ENCODE measurements around the gene ODAD3. TPM values are rescaled to one million over a fixed set of nuclear protein-coding genes. Genes with fewer than 3 reads are reported as not detected.

ODAD3 gene
- total and polyA plus RNA-seq, 2 of the 13 experiments (the other 11 are each of a cell fraction or from before 2014, with no cell fraction given), result 0.04 to 0.08 TPM

DNA sequence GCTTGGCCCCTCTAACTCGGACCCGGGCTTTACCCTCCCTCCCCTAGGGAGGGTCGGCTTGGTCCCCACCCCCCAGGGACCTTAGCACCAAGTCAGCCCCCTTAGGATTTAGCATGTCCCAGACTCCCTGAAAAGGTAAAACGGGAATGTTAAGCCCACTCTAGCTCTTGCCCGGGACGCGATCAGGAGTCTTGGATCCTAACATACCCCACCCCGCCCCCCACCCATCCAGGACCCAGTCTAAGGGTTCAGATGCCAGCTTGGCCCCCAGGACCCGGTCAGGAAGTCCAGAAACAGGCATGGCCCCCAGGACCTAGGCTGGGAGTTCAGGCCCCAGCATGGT, 51.2 kb downstream of the ODAD3 start (continued):
- TF ChIP-seq, protein P1, sequence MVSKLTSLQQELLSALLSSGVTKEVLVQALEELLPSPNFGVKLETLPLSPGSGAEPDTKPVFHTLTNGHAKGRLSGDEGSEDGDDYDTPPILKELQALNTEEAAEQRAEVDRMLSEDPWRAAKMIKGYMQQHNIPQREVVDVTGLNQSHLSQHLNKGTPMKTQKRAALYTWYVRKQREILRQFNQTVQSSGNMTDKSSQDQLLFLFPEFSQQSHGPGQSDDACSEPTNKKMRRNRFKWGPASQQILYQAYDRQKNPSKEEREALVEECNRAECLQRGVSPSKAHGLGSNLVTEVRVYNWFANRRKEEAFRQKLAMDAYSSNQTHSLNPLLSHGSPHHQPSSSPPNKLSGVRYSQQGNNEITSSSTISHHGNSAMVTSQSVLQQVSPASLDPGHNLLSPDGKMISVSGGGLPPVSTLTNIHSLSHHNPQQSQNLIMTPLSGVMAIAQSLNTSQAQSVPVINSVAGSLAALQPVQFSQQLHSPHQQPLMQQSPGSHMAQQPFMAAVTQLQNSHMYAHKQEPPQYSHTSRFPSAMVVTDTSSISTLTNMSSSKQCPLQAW (CRISPR knock-in tag; IDR thresholded peaks at IDR 0.05), result 0 out of 2 replicates have a peak, but pooled peaks have one; percentile 10
- TF ChIP-seq, protein P2, sequence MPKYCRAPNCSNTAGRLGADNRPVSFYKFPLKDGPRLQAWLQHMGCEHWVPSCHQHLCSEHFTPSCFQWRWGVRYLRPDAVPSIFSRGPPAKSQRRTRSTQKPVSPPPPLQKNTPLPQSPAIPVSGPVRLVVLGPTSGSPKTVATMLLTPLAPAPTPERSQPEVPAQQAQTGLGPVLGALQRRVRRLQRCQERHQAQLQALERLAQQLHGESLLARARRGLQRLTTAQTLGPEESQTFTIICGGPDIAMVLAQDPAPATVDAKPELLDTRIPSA (CRISPR knock-in tag; IDR thresholded peaks at IDR 0.05; ENCODE audit: borderline replicate concordance), result no peak
- TF ChIP-seq ZNF12 (CRISPR knock-in tag; IDR thresholded peaks at IDR 0.05) (no peak), ZNF446 (CRISPR knock-in tag; IDR thresholded peaks at IDR 0.05) (no peak), NR1H2 (CRISPR knock-in tag; IDR thresholded peaks at IDR 0.05; ENCODE audit: borderline replicate concordance, low read depth) (no peak), PRPF4 (IDR thresholded peaks at IDR 0.05; ENCODE audit: low read depth, low read length, poor library complexity, severe bottlenecking) (no peak), SYNCRIP (IDR thresholded peaks at IDR 0.05; ENCODE audit: insufficient read depth, low read depth, low read length) (no peak), ZSCAN22 (CRISPR knock-in tag; IDR thresholded peaks at IDR 0.05) (no peak), ZFP82 (CRISPR knock-in tag; IDR thresholded peaks at IDR 0.05; ENCODE audit: borderline replicate concordance) (no peak), ATF7-NPFF (CRISPR knock-in tag; IDR thresholded peaks at IDR 0.05; ENCODE audit: low read depth) (no peak), SOX6 (IDR thresholded peaks at IDR 0.05) (no peak), SOX6 (CRISPR knock-in tag; IDR thresholded peaks at IDR 0.05) (no peak), DMAP1 (CRISPR knock-in tag; IDR thresholded peaks at IDR 0.05) (no peak), BRD4 (CRISPR knock-in tag; IDR thresholded peaks at IDR 0.05) (no peak), MAFF (IDR thresholded peaks at IDR 0.05; ENCODE audit: low read depth, low read length) (no peak)
- TF ChIP-seq, protein P3, sequence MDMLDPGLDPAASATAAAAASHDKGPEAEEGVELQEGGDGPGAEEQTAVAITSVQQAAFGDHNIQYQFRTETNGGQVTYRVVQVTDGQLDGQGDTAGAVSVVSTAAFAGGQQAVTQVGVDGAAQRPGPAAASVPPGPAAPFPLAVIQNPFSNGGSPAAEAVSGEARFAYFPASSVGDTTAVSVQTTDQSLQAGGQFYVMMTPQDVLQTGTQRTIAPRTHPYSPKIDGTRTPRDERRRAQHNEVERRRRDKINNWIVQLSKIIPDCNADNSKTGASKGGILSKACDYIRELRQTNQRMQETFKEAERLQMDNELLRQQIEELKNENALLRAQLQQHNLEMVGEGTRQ (IDR thresholded peaks at IDR 0.05; ENCODE audit: low read depth, low read length), result no peak
- TF ChIP-seq, protein P3 (CRISPR knock-in tag; IDR thresholded peaks at IDR 0.05; ENCODE audit: borderline replicate concordance), result no peak
- TF ChIP-seq, protein P4, sequence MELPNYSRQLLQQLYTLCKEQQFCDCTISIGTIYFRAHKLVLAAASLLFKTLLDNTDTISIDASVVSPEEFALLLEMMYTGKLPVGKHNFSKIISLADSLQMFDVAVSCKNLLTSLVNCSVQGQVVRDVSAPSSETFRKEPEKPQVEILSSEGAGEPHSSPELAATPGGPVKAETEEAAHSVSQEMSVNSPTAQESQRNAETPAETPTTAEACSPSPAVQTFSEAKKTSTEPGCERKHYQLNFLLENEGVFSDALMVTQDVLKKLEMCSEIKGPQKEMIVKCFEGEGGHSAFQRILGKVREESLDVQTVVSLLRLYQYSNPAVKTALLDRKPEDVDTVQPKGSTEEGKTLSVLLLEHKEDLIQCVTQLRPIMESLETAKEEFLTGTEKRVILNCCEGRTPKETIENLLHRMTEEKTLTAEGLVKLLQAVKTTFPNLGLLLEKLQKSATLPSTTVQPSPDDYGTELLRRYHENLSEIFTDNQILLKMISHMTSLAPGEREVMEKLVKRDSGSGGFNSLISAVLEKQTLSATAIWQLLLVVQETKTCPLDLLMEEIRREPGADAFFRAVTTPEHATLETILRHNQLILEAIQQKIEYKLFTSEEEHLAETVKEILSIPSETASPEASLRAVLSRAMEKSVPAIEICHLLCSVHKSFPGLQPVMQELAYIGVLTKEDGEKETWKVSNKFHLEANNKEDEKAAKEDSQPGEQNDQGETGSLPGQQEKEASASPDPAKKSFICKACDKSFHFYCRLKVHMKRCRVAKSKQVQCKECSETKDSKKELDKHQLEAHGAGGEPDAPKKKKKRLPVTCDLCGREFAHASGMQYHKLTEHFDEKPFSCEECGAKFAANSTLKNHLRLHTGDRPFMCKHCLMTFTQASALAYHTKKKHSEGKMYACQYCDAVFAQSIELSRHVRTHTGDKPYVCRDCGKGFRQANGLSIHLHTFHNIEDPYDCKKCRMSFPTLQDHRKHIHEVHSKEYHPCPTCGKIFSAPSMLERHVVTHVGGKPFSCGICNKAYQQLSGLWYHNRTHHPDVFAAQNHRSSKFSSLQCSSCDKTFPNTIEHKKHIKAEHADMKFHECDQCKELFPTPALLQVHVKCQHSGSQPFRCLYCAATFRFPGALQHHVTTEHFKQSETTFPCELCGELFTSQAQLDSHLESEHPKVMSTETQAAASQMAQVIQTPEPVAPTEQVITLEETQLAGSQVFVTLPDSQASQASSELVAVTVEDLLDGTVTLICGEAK (IDR thresholded peaks at IDR 0.05), result no peak
- TF ChIP-seq, protein P4 (CRISPR knock-in tag; IDR thresholded peaks at IDR 0.05), result peak; percentile 7; the same call in 1 of the 2 replicates
